GM12864 (cell line): ENCODE data around the gene UBXN11.

Experiments
- DNase-seq: peaks from one replicate; pipeline ENCODE4 v3.0.0-alpha.2; 2011; ENCODE audit warnings: low read depth
- H3K4me3 ChIP-seq: 2 replicates; pipeline ENCODE4 v1.5.1; 2011; ENCODE audit warnings: mild to moderate bottlenecking, low read depth, low read length, control low read depth
- CTCF ChIP-seq: IDR thresholded peaks from 2 replicates; pipeline ENCODE4 v1.5.1; 2011; ENCODE audit warnings: low read depth, mild to moderate bottlenecking, moderate library complexity, low read length, control low read depth, inconsistent platforms; ENCODE audit errors: missing control alignments

Gene UBXN11

GRCh38 chr1:26259578-26259977 lies 46.9 kb downstream of the UBXN11 start:
- no peak overlapping the region for H3K4me3 ChIP-seq
- DNase-seq, result no peak
- no peak for TF ChIP-seq CTCF

- TF ChIP-seq CTCF, result no peak
- H3K4me3 ChIP-seq, result no peak overlapping the region
- no peak for DNase-seq
Measured at GRCh38 chr1:26259005-26259404, 47.4 kb downstream of the UBXN11 start.

- H3K4me3 ChIP-seq, result no peak overlapping the region
- TF ChIP-seq CTCF, result no peak
- no peak for DNase-seq
Measured at GRCh38 chr1:26257222-26257621, 49.2 kb downstream of the UBXN11 start.

GRCh38 chr1:26254404-26254803 lies 52.0 kb downstream of the UBXN11 start:
- DNase-seq, result no peak
- no peak overlapping the region for H3K4me3 ChIP-seq
- TF ChIP-seq CTCF, result no peak

- no peak for DNase-seq
- H3K4me3 ChIP-seq, result no peak overlapping the region
- no peak for TF ChIP-seq CTCF
Measured at GRCh38 chr1:26252718-26253117, 53.7 kb downstream of the UBXN11 start.

GRCh38 chr1:26239936-26240335 lies 66.5 kb downstream of the UBXN11 start:
- TF ChIP-seq CTCF, result no peak
- H3K4me3 ChIP-seq, result no peak overlapping the region
- DNase-seq, result no peak

GRCh38 chr1:26237230-26237966 lies 69.0 kb downstream of the UBXN11 start:
- no peak overlapping the region; the same call in 1 of the 2 replicates for H3K4me3 ChIP-seq
- no peak for DNase-seq
- no peak for TF ChIP-seq CTCF
